COR-L47 (cell line): ENCODE results near the gene PPP1R9B.

Source experiments
- DNase-seq: peaks from one replicate; lab custom pipeline; 2025; lab: John Stamatoyannopoulos, UW

PPP1R9B gene

GRCh38 chr17:50187751-50188530 lies 37.5 kb upstream of the PPP1R9B start:
- DNase-seq, result no peak

GRCh38 chr17:50187394-50187725 lies 36.9 kb upstream of the PPP1R9B start:
- DNase-seq, result no peak

DNA sequence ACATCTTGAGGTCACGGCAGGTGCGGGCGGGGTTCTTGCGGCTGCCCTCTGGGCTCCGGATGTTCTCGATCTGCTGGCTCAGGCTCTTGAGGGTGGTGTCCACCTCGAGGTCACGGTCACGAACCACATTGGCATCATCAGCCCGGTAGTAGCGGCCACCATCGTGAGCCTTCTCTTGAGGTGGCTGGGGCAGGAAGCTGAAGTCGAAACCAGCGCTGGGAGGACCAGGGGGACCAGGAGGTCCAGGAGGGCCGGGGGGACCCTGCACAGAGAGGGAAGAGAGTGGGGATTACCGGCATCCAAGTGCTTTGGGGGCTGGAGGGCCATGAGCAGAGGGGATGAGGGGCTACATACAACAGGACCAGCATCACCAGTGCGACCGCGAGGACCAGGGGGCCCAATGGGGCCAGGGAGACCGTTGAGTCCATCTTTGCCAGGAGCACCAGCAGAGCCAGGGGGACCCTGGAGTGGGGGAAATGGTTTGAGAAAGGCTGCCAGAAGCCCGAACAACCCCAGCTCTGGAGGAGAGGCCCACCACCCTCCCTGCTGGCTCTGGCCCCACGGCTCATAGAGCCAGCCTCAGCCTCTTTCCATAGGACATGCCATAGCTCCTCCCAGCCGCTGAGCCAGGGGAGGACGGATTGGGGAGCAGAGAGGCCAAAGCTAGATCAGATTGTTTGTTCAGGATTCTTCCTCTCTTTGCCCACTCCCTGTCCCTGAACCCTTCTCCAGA lies 36.4 kb upstream of the PPP1R9B start:
- DNase-seq, result no peak

- DNase-seq, result no peak
Measured at GRCh38 chr17:50185631-50186471, 35.4 kb upstream of the PPP1R9B start.

- no peak for DNase-seq
Measured at GRCh38 chr17:50184611-50185398, 34.3 kb upstream of the PPP1R9B start.

DNA sequence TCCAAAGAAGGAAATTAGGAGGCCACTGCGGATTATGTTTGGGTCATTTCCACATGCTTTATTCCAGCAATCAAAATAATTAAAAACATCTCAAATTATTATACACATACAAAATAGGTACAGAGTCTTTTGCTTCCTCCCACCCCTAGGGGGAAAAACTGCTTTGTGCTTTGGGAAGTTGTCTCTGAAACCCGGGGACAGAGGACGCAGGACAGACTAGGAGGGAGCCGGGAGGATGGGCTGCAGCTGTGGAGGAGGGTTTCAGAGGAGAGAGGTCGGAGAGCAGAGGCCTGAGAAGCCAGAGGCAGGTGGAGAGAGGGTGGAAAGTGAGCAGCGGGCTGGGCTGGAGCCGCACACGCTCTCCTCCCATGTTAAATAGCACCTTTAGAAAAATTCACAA lies 33.6 kb upstream of the PPP1R9B start:
- no peak for DNase-seq

DNA sequence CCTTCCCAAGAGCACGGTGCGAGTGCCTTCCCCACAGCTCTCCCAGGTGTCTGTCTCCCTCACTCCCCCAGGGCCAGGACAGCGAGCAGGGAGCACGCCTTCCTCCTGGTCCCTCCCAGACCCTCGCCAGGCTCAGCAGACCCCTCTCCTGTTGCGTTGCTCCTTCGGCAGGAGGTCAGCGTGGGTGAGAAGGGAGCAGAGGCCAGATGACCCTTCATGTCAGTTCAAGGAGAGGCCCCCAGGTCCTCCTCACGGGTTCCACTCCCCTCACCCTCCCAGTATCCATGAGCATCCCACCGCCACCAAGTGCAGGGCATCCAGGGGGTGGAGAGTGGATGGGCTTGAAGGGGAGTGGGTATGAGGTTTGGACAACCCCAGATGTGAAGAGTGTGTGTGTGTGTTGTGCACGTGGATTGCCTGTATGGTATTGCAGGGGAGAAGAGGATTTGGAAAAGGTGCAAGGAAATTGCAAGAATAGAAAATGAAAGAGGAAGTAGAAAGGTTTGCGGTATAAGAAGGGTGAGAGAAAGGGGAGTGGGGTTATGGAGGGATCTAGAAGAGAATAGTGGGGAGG lies 33.0 kb upstream of the PPP1R9B start:
- no peak for DNase-seq

- DNase-seq, result no peak
Measured at GRCh38 chr17:50182783-50183420, 32.4 kb upstream of the PPP1R9B start.

DNA sequence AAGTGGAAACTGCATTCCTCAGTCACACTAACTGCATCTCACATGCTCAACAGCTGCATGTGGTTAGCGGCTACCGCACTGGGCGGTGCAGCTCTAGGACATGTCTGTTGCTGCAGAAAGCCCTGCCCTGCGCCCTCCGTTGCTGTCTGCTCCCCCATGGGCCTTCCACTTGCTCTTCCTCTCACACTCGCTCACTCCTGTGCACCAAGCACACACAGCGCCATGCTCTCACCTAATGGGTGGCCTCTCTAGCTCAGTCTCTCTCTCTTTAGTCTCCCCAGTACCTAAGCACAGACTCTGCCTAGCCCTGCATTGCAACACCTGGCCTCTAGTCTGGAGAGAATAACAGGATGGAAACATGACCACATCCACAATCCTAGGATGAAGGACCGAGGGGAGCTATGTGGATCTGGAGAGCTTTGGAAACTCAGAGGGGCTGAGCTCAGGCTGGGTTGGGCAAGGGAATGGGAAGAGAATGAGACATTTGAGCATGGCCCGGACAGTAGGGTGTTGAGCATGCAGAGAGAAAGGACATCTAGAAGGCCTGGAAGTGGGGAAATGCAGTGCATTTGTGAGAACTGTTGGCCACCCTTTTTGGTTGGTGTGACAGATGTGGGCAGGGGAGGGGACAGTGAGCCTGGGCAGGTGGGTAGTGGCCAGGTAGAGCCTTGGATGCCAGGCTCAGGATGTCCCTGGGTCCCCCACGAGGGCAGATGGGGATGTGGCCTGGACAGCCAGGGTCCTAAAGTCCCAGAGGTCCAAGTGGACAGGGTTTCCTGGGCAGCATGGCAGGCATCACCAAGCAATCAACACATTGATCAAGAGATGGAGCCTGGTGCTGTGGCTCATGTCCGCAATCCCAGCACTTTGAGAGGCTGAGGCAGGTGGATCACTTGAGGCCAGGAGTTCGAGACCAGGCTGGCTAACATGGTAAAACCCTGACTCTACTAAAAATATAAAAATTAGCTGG lies 31.4 kb upstream of the PPP1R9B start:
- no peak for DNase-seq

- no peak for DNase-seq
Measured at GRCh38 chr17:50181144-50181543, 30.7 kb upstream of the PPP1R9B start.

DNA sequence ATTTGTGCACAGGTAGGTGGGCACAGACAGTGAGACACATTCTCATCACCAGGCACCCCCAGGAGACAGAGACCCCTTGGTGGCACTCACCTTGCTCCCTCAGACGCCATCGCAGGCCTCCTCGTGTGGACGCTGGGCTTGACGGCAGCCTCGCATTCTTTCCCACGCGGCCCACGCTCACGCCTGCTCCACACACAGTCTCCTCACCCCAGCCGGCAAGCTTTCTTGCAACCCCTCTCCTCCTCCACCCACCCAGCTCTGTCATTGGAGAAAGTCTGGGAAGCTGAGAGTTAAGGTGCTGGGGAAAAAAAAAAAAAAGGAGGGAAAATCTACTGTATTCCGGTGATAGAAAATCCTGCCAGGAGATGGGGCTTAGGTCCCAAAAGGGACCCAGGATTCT lies 30.1 kb upstream of the PPP1R9B start:
- DNase-seq, result no peak

DNA sequence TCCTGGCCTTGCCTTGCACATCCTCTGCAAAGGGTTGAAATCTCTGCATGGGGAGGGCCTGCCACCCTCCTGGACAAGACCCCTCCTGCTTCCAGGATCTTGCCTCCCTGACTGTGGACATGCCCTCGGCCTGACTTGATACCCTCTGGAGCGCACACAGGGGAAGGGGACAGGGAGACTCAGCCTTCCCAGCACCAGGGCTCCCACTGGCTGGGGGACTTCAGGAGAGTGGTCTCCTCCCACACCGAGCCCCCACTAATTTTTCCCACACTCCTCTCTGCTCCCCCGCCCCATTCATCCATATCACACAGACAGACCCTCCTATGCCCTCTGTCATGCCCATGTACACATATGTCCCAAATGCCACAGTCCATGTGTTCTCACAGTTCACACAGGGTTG lies 29.6 kb upstream of the PPP1R9B start:
- no peak for DNase-seq

GRCh38 chr17:50177983-50178834 lies 27.7 kb upstream of the PPP1R9B start:
- DNase-seq, result peak; percentile 60

DNA sequence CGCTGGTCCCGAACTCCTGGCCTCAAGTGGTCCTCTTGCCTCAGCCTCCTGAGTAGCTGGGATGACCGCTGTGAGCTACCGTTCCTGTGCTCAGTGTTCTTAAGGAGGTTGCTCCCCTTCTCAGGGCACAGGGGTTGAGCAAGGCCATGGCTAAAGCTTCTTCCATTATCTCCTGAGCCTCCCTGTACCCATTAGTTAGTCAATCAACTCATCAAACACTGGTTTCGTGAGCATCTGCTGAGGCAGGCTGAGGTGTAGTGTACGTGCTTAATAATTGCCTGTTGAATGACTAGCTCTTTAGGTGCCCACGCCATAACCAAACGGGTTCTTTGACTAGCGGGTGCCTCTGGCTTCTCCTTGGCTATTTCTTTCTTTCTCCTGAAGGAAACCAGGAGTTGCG lies 27.0 kb upstream of the PPP1R9B start:
- DNase-seq, result no peak

DNA sequence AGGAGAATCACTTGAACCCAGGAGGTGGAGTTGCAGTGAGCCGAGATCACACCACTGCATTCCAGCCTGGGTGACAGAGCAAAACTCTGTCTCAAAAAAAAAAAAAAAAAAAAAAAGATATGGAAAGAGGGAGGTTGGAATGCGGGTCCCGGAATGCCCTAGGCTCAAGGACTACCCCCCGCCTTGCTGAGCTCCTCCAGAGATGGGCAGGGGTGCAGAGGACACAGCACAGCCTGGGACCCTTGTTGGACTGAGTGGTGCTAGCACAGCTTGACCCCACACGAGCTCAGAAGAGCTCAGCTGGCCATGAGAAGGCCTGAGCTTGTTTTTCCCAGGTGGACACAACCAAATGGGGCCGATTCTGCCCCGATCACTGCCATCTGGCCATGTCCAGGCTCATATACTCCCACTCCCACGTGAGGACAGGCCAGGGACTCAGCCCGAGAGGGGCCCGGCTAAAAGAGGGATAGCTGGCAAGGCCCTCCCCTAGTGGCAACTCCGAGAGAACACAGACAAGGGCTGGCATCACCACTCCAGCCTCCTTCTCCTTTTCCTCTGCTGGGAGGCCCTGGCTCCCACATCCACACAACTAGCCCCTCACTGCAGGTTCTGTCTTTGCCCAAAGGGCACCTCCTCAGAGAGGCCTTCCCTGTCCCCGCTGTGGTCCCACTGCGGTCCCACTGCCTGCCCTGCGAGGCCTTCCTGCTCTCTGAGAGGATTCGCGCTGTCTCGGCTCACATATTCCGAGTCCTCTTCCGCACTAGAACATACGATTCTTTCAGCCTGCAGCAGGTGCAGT lies 26.3 kb upstream of the PPP1R9B start:
- no peak for DNase-seq

- DNase-seq, result no peak
Measured at GRCh38 chr17:50175035-50175807, 24.7 kb upstream of the PPP1R9B start.

DNA sequence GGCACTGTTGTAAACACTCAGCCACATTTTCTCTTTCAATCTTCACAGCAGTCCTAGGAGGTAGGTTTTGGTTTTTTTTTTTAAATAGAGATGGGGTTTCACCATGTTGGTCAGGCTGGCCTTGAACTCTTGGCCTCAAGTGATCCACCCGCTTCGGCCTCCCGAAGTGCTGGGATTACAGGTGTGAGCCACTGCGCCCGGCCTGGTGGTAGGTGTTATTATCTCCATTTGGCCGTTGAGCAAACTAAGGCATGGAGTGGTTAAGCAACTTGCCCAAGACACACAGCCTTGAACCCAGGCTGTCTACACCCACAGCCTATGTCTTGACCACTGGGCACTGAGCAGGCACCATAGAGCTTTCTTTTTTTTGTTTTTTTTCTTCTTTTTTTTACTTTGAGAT lies 24.0 kb upstream of the PPP1R9B start:
- DNase-seq, result no peak
